Measurements from ENCODE around the gene LMF1. TPM values are rescaled to one million over a fixed set of nuclear protein-coding genes. Genes with fewer than 3 reads are reported as not detected.

The LMF1 gene
- polyA plus RNA-seq, 3 donors: 5.9 to 14.7 (median 10.6) TPM

GRCh38 chr16:844638-845350 is 126.0 kb downstream of the LMF1 start:
- H3K4me3 ChIP-seq (replicated peaks in 1 of 3; ENCODE audit: low read depth in 2 of 3, low read length in 3 of 3): no peak overlapping the region
- H3K4me3 Mint-ChIP-seq: no peak overlapping the region
- intact Hi-C loops (cut with micrococcal nuclease): no loop called here
- peaks cover 24 to 48% (median 35%) of the 10 kb centered on the region in 7 donors for H3K9me3 Mint-ChIP-seq
- H3K4me2 ChIP-seq (replicated peaks; ENCODE audit: extremely low read depth, low read length, poor library complexity, severe bottlenecking): no peak overlapping the region
- H3K27me3 Mint-ChIP-seq (ENCODE audit: low read depth in 3 of 3): peaks cover 0 to 10% (median 1%) of the 10 kb centered on the region in 3 donors
- no peak for TF ChIP-seq CTCF (IDR thresholded peaks at IDR 0.05)
- no peaks in the 10 kb centered on the region for H3K36me3 ChIP-seq (replicated peaks in 1 of 2; ENCODE audit: control insufficient read depth in 1 of 2, insufficient read depth in 2 of 2, low read length in 2 of 2)
- 97% methylated on average over 37 of the region's 48 CpGs for WGBS (ENCODE audit: insufficient coverage)
- no peaks in the 10 kb centered on the region for H3K79me2 ChIP-seq (ENCODE audit: insufficient read depth, low read length)
- no peaks in the 10 kb centered on the region for H3K4me1 ChIP-seq (ENCODE audit: control insufficient read depth in 1 of 2, insufficient read depth in 2 of 2, low read length in 2 of 2)
- no peak for DNase-seq
- H3K4me1 Mint-ChIP-seq: no peaks in the 10 kb centered on the region
- H3K36me3 Mint-ChIP-seq: no peaks in the 10 kb centered on the region
- H3K27ac ChIP-seq (ENCODE audit: low read depth in 1 of 2, low read length in 2 of 2): no peak overlapping the region
- peak overlapping the region in 1 of 7 donors; percentile 36 for H3K27ac Mint-ChIP-seq
- H4K20me1 ChIP-seq (ENCODE audit: insufficient read depth, low read length): no peaks in the 10 kb centered on the region
- H3K9me3 ChIP-seq (replicated peaks in 1 of 2; ENCODE audit: control insufficient read depth in 1 of 2, insufficient read depth in 1 of 2, low read length in 2 of 2): peaks cover 35 to 36% of the 10 kb centered on the region in 2 donors
- no peaks in the 10 kb centered on the region for H3K27me3 ChIP-seq (ENCODE audit: control insufficient read depth in 2 of 2, insufficient read depth in 2 of 2, low read length in 2 of 2)
- no peak overlapping the region for H3K9ac ChIP-seq (ENCODE audit: insufficient read depth, low read length, poor library complexity, severe bottlenecking)
- H2AFZ ChIP-seq (ENCODE audit: insufficient read depth, low read depth, low read length, poor library complexity, severe bottlenecking): no peak overlapping the region

GRCh38 chr16:843771-844170 is 127.0 kb downstream of the LMF1 start:
- no peaks in the 10 kb centered on the region for H3K4me1 Mint-ChIP-seq
- H3K9ac ChIP-seq (ENCODE audit: insufficient read depth, low read length, poor library complexity, severe bottlenecking): no peak overlapping the region
- no peak overlapping the region for H3K4me2 ChIP-seq (replicated peaks; ENCODE audit: extremely low read depth, low read length, poor library complexity, severe bottlenecking)
- no peak overlapping the region for H3K4me3 ChIP-seq (replicated peaks in 1 of 3; ENCODE audit: low read depth in 2 of 3, low read length in 3 of 3)
- no peak overlapping the region for H3K4me3 Mint-ChIP-seq
- 95% methylated on average over 18 of the region's 20 CpGs for WGBS (ENCODE audit: insufficient coverage)
- H3K79me2 ChIP-seq (ENCODE audit: insufficient read depth, low read length): no peaks in the 10 kb centered on the region
- peaks cover 0 to 9% (median 1%) of the 10 kb centered on the region in 3 donors for H3K27me3 Mint-ChIP-seq (ENCODE audit: low read depth in 3 of 3)
- H3K27ac ChIP-seq (ENCODE audit: low read depth in 1 of 2, low read length in 2 of 2): no peak overlapping the region
- TF ChIP-seq CTCF (IDR thresholded peaks at IDR 0.05): no peak
- intact Hi-C loops (cut with micrococcal nuclease): no loop called here
- H4K20me1 ChIP-seq (ENCODE audit: insufficient read depth, low read length): no peaks in the 10 kb centered on the region
- no peak overlapping the region for H3K27ac Mint-ChIP-seq
- H3K27me3 ChIP-seq (ENCODE audit: control insufficient read depth in 2 of 2, insufficient read depth in 2 of 2, low read length in 2 of 2): no peaks in the 10 kb centered on the region
- DNase-seq: no peak
- H3K9me3 ChIP-seq (replicated peaks in 1 of 2; ENCODE audit: control insufficient read depth in 1 of 2, insufficient read depth in 1 of 2, low read length in 2 of 2): peaks cover 25% of the 10 kb centered on the region in 2 donors
- H3K36me3 Mint-ChIP-seq: no peaks in the 10 kb centered on the region
- no peaks in the 10 kb centered on the region for H3K4me1 ChIP-seq (ENCODE audit: control insufficient read depth in 1 of 2, insufficient read depth in 2 of 2, low read length in 2 of 2)
- no peak overlapping the region for H2AFZ ChIP-seq (ENCODE audit: insufficient read depth, low read depth, low read length, poor library complexity, severe bottlenecking)
- H3K9me3 Mint-ChIP-seq: peaks cover 17 to 38% (median 25%) of the 10 kb centered on the region in 7 donors
- H3K36me3 ChIP-seq (replicated peaks in 1 of 2; ENCODE audit: control insufficient read depth in 1 of 2, insufficient read depth in 2 of 2, low read length in 2 of 2): no peaks in the 10 kb centered on the region

Measured in CD14-positive monocyte (primary cell).